Measurements from ENCODE around the gene FOXP1.

FOXP1 gene

DNA sequence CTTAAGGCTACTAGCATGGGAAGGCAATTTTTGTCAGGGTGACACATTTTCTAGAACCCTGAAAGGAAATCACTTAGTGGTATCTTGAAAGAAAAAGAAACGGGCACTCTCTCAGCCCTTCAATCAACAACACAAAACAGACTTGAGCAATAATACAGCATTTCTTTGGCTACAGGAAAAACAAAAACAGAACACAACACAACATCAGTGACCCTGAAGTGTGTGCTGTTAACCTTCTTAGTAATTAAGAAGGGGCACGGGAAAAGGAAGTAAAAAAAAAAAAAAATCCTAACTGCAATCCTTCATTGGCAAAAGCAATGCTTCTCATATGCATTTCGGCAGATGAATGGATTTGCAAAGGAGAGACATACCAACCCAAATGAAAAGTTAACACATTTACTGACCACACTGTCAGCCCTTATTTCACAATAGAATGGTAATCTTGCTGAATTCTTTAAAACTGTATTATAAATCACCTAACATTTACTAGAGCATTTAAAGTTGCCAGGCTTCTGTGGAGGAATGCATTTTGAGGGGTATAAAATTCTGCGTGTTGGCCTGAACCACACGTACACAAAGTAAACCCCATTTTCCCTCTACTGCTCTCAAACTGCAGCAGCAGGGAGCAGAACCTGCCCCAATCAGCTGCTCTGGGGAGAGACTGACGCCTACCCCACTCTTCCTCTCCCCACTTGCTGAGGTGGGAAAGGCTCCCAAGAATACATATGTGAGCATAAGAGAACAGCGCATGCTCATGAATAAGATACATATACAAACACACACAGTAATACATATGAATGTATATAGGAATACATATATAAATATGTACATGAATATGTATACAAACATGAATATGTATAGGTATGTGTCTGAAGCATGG, 198.5 kb downstream of the FOXP1 start:
- no peak for FAIRE-seq
- DNase-seq (ENCODE audit: insufficient read length, low spot score): no peak

DNA sequence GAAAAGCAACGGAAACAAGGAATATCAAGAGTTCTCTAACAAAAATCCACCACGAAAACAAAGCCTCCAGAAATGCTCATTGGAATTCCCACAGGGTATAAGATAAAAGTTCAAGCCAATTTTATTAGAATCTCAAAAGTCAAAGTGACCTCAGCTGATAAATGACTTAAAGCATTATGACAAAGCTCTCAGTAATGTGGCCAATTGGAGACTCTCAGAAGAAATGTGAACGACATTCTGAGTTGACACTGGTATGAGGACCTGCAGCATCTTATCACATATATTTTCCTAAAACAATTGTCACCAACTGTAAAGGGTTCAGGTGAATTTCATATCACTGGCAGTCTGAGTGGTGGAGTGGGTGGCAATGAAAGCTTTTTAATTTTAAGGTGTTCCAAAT, 199.1 kb downstream of the FOXP1 start:
- no peak for DNase-seq (ENCODE audit: insufficient read length, low spot score)
- no peak for FAIRE-seq

DNA sequence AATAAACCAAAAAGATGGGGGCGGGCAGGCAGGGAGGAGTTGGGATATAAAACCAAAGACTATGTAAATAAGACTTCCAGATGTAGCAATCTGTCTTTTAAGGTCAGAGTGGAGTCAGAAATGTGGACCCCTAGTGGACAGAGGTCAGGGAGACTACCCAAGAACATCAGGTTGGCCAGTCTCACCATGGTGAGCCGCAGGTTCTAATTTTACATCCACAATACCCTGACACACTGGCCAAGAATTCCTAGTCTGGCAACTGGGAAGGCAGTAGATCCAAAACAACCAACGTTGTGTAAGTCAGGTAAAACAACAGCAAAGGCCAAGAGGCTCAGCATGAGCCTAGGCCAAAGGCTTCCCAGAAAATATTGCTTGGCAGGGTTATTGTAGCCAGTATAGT, 203.4 kb downstream of the FOXP1 start:
- DNase-seq (ENCODE audit: insufficient read length, low spot score): no peak
- no peak for FAIRE-seq

DNA sequence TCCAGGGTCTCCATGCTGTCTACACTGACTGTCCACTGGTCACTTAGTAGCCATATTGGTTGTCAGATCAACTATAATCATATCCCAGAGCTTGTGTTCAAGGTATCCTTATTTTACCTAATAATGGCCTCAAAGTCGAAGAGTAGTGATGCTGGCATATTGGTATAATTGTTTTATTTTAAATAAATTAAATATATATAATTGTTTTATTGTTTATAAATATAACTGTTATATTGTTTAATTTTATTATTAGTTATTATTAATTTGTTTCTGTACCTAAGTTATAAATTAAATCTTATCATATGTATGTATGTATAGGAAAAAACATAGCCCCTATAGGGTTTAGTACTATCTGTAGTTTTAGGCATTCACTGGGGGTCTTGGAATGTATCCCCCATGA, 205.0 kb downstream of the FOXP1 start:
- DNase-seq (ENCODE audit: insufficient read length, low spot score) (no peak), FAIRE-seq (no peak)

DNA sequence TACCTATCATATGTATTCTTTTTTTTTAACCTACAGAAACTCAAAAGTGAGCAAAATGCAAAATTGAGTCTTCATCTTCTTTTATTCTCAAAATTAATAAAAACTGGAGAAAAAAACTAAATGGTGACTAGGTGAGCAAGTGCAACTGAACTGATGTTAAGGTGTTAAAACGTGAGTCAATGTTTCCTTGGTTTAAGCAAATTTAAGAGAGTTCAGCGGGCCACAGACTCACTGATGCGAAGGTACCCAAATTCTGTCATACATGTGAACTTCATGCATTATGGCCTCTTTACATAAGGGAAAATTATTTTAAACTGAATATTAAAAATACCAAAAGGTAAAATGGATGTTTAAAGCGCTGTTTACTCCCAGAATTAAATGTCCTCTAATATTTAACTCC, 206.6 kb downstream of the FOXP1 start:
- DNase-seq (ENCODE audit: insufficient read length, low spot score): no peak
- FAIRE-seq: no peak

DNA sequence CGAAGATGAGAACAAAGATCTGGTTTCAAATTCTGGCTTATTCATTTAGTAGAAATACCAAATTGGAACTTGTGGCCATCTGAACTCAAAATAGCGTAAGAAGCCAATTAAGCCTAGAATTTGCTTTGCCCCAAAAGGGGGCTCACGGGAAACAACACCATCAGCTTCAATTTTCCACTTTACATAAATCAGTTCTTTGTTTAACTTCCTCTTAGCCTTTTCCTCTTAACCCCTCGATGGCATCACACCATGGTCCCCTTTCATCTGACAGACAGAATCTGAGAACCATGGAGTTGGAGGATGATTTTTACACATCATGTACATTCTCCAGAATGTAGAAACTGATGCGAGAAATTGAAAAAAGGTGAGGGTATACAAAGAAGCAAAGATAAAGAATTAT, 207.0 kb downstream of the FOXP1 start:
- FAIRE-seq (no peak), DNase-seq (ENCODE audit: insufficient read length, low spot score) (no peak)

DNA sequence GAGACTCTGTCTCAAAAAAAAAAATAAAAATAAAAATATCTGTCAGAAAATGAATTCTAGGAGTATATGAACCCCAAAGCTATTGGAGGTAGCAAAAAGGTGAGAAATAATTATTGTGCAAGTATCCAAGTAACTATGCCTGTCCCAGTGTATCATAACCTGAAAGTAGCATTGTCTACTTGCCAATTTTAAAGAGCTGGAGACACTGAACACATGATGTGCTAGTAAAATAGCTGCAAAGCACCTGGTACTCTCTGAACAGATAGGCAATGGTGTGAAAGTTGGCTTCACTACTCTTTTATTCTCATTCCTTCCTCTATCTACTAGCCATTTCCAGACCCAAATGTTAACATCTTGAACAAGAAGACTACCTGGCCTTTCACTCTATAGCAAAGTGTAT, 208.9 kb downstream of the FOXP1 start:
- FAIRE-seq: no peak
- no peak for DNase-seq (ENCODE audit: insufficient read length, low spot score)

DNA sequence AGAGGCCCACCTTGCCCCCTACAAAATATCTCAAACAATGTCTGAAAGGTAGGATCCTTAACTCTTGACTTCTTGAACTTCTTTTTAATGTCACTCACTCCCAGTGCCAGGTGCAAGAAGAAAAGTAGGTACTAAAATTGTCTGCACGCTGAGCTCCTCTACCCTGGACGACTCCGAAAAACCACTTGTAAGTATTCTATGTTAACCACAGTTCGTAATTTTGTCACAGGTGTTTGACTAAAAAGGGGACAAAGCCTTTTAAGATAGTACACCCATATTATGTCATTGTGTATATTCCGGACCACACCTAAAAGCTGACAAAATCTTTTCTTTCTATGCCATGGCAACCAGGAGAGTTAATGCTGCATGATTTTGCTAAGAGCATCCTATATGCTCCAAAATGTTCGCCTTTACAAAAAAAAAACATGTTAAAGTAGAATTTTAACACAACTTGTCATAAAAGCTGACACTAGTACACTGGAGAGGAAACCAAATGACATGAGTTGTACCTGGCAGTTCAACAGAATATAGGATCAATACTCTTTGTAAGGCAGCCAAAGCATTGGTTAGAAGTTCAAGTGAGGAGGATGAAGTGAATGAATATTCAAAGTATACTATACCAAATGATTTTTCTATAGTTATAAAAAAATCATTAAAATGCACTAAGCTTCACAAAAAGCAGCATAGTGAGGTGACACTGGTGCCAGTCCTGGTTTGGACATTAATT, 210.5 kb downstream of the FOXP1 start:
- no peak for FAIRE-seq
- DNase-seq (ENCODE audit: insufficient read length, low spot score): no peak

DNA sequence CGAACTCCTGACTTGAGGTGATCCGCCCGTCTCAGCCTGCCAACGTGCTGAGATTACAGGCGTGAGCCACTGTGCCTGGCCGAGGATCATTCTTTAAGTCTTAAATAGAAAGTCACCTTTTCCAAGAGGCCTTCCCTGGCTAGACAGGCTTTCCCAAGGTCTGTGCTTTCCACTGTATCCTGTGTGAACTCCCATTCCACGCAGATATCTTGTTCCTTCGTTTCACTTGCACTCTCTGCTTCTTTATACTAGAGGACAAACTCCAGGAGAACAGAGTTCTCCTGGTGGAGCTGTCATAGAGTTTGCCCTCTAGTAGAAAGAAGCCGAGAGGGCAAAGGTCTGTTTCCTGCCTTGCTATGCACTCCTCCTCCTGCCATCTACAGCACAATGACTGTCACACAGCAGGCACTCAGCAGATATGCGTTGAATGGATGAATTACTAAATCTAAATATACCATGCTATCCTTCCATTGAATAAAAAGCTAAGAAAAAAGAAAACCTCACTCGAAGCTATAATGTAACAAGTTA, 211.2 kb downstream of the FOXP1 start:
- DNase-seq (ENCODE audit: insufficient read length, low spot score): no peak
- no peak for FAIRE-seq

DNA sequence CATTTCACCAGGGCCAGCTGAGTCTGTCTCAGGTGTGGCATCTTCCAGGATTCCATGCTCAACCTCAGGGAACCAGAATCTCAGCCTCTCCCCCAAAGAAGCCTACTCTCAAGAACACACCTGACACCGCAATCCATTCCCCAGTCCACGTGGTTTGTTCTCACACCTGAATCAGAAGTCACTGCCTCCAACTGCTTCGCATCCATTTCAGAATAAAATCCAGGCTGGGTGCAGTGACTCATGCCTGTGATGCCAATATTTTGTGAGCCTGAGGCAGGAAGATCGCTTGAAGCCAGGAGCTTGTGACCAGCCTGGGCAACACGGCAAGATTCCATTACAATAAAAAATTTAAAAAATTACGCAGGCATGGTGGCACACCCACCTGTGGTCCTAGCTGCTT, 212.2 kb downstream of the FOXP1 start:
- FAIRE-seq: no peak
- no peak for DNase-seq (ENCODE audit: insufficient read length, low spot score)

DNA sequence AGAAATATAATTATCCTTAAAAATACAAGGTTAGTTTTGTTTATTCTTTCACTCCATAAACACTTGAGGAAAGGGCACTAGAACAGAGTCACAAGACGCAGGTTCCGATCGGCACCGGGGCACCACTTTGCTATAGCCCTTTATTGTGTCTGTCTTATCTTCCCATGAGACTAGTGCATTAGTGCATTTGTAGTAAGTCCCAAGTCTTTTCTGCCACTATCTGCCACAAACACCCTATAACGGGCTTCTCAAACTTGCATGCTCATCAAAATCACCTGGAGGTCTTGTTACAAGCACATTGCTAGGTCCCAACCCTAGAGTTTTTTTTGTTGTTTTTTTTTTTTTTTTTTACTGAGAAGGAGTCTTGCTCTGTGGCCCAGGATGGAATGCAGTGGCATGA, 213.1 kb downstream of the FOXP1 start:
- no peak for DNase-seq (ENCODE audit: insufficient read length, low spot score)
- no peak for FAIRE-seq

DNA sequence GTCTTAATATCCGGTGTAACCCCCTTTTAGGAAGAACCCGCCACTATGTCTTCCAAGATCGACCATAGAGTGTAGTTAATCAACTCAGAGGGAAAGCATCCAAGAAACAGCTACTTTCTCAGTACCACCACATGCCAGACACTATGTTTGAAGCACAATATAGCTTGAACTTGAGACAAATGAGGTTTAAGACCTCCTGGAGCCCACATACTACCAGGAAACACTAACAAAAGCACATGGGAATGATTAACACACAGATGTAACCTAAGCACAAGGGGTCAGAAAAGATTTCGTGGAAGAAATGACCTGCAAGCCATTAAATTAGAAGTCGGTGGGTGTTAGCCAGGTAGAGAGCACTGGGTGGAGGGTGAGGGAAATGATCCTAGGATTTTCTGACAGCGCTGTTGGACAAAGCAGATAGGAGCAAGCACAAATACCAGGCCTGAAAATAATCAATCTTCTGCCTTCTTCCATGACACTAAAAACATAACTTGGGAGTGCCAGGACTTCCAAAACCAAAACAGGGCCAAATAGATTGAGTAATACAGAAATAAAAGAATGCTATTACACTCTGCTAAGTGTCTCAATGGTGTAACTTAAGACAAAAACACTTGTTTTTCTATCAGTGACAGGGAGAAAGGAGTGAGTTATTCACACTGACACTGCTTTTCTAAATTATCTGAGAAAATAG, 213.7 kb downstream of the FOXP1 start:
- FAIRE-seq: no peak
- DNase-seq (ENCODE audit: insufficient read length, low spot score): no peak

DNA sequence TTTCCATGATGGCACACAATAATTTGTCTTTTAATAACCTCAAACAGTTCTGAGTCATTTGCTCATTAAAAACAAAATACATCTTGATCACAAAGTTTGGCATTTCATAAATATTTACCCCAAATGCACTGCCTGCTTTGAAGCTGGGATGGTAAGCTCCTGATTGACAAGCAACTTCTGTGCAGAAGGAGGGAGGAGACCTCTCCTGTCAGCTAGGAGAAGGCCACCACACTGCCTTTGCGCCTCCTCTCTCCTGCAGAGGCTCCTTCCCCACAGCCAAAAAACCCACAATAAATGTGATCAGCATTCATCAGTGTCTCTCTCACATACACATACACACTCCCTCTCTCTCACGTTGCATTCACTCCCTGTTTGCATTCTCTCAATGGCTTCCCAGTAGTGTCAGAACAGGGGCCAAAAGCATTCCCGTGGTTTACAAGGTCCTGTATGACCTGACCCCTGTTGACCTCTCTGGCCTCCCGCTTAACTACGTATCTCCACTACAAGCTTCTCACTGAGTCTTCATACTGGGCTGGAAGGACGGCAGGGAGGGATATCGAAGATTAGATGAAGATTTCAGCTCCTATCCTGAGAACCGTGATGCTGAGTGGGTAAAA, 216.4 kb downstream of the FOXP1 start:
- DNase-seq (ENCODE audit: insufficient read length, low spot score) (no peak), FAIRE-seq (no peak)

DNA sequence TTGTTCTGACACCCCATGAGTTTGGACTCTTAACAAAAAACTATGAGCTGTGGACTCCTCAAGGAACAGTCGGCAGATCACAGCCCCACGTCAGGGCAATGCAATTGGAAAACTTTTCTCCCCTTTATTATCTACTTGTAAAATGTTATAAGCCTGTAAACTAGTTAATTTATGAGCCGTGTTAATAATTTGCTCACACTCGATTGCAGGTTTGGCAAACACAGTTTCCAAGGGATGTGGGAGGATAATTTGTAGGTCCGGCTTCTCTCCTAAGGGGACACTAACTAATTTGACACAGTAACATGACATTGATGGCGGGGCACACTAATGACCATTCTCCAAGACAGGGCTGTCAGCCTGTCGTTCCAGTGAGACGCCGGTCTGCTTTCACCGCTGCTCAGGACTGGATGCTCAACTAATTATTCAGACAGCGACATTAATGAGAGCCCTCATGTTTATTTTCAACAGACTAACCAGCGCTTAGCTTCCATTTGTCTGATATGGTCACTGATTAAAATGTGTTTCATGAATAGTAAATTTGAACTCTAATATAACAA, 222.1 kb downstream of the FOXP1 start:
- FAIRE-seq: no peak
- no peak for DNase-seq (ENCODE audit: insufficient read length, low spot score)

DNA sequence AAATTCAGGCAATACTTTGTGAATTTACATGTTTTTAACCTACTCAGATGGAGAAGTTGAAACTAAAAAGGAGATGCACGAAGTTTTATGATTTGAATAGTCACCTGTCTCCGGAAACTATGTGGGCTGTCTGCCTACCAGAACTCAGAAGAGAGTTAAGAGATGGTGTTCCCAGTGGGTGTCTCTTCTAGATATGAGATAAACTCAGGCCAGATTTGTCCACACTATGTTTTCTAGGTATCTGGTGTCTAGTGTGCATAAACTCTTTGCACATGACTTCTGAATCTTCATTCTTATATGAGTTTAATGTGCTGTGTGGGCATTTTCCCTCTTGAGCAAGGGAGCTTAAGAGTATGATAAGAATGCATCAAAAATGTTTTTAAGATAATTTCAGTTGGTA, 222.8 kb downstream of the FOXP1 start:
- peak; percentile 98 for FAIRE-seq
- peak; percentile 19 for DNase-seq (ENCODE audit: insufficient read length, low spot score)

DNA sequence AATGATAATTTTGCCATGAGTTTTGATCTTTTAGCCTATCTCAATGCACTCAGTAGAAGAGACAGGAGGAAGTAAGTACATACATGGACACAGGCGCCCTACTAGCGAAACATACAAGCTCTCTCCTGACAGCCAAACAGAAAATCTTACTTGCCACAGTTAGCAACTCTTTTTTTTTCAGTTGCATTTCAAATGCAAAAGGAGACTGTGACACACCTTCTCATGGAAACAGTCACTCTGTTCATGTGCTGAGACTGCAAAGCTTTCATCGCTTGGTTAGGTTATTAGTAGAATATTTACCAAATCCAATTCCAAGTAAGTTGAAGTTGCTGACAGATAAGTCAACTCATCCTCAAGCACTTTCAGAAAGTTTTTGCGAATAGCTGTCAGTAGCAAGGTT, 223.3 kb downstream of the FOXP1 start:
- FAIRE-seq (no peak), DNase-seq (ENCODE audit: insufficient read length, low spot score) (no peak)

DNA sequence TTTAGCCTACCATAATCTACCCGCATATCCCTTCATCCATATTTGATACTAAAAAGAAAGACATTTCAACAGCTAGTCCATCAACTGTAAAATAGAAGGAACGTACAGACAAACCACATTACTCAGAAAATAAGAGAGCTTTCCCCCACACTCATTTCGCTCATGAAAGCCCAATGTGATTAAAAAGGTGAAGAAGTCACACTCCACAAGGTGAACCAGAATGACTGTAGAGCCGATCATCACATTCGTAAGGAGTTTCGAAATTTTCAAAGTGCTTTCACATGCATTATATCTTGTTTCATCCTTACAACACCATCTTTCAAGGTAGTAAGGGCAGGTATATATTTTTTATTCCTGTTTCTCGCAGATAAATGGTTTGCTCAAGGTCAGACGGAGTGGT, 225.3 kb downstream of the FOXP1 start:
- FAIRE-seq (peak; percentile 84), DNase-seq (ENCODE audit: insufficient read length, low spot score) (no peak)

DNA sequence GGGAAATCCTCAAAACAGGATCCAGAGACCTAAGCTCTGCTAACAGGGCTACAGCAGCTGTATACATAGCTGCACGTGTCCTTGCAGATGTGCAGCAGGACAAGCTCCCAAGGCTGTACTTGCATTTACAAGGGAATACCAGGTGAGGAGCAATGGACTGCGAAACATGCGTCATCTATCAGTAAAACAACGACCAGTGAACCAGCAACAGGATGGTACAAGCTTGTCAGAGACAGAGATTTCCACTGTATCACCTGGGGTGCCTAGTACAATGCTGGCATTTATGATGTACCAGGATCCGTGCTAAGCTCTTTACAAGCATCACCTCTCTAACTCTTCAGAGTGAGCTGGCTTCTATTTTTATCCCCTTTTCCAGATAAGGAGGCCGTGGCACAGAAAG, 227.3 kb downstream of the FOXP1 start:
- FAIRE-seq: no peak
- DNase-seq (ENCODE audit: insufficient read length, low spot score): no peak

DNA sequence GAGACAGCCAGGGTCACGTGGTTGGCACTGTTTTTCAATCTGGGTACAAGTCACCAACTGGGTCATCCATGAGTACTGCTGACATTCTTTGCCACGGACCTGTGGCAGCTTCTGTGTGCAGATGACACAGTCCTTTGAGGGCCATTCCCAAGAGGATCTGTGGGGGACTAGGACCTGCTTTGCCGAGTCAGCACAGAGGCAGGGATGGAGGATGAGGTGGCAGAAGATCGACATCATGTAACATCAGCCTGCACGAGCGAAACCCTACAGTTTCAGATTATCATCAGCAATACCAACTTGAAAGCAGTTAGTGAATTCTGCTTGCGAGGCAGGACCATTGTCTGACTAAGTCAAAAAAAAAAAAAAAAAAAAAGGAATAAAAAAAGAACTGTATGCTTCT, 227.7 kb downstream of the FOXP1 start:
- no peak for DNase-seq (ENCODE audit: insufficient read length, low spot score)
- FAIRE-seq: no peak

DNA sequence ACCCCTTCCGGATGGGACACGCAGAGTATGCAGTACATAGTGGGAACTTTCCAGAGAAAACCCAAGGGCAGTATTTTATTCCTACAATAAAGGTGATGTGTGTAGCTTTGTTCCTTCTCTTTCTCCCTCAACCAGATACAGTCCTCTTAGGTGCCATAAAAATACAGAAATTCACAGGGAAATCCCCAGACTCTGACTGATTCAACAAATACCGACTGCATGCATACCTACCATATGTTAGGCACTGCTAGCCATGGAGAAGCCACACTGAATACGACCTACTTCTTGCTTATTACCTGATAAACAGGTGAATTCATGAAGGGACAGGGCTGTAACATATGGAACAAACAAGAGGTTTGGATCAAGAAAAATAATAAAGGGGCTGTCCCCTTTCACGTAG, 228.5 kb downstream of the FOXP1 start:
- FAIRE-seq: no peak

More for the DNA sequence above, 228.5 kb downstream of the FOXP1 start:
- DNase-seq (ENCODE audit: insufficient read length, low spot score): no peak

Data from GM19239 (cell line).